HUES48 (cell line): ENCODE results near the gene CCDC57.
"Not testable (repeated sequence)": the region's sequence is repeated elsewhere in the genome, so short reads cannot be mapped to it uniquely, and the experiment has no call there.

Source experiments
- H3K27ac ChIP-seq: one replicate; pipeline ENCODE4 v1.7.0; 2013; ENCODE audit warnings: low read depth, low read length, inconsistent platforms
- H3K27me3 ChIP-seq: 2 replicates; pipeline ENCODE4 v1.6.1; 2013; ENCODE audit warnings: mild to moderate bottlenecking, low read length; ENCODE audit not compliant: control insufficient read depth, insufficient read depth
- H3K36me3 ChIP-seq: 2 replicates; pipeline ENCODE4 v1.6.1; 2013; ENCODE audit warnings: low read length; ENCODE audit not compliant: control insufficient read depth, insufficient read depth
- H3K4me1 ChIP-seq: 2 replicates; pipeline ENCODE4 v1.6.1; 2013; ENCODE audit warnings: mild to moderate bottlenecking, low read length; ENCODE audit not compliant: control insufficient read depth, insufficient read depth
- H3K4me3 ChIP-seq: 2 replicates; pipeline ENCODE4 v1.5.1; 2013; ENCODE audit warnings: mild to moderate bottlenecking, low read depth, low read length
- H3K9ac ChIP-seq: 2 replicates; pipeline ENCODE4 v1.6.1; 2013; ENCODE audit warnings: mild to moderate bottlenecking, low read depth, low read length, moderate library complexity
- H3K9me3 ChIP-seq: 2 replicates; pipeline ENCODE4 v1.6.1; 2013; ENCODE audit warnings: low read length; ENCODE audit not compliant: control insufficient read depth, insufficient read depth

Gene CCDC57

DNA sequence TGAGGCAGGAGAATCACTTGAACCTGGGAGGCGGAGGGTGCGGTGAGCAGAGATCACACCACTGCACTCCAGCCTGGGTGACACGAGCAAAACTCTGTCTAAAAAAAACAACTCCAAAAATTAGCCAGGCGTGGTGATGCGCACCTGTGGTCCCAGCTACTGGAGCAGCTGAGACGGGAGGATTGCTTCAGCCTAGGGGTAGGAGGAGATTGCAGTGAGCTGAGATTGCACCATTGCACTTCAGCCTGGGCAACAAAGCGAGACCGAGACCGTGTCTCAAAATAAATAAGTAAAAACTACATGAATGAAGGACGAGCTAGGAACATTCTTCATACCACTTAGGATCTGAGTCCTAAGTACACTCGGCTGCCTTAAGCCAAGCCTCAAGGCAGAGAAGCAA, 35.4 kb downstream of the CCDC57 start:
- no peak overlapping the region for H3K9ac ChIP-seq
- no peak overlapping the region for H3K27ac ChIP-seq
- no peak overlapping the region for H3K4me3 ChIP-seq
- H3K9me3 ChIP-seq = no peaks in the 10 kb centered on the region
- H3K4me1 ChIP-seq = peaks cover 25% of the 10 kb centered on the region
- H3K27me3 ChIP-seq = peaks cover 70% of the 10 kb centered on the region
- peaks cover 8% of the 10 kb centered on the region; the same call in 1 of the 2 replicates for H3K36me3 ChIP-seq

DNA sequence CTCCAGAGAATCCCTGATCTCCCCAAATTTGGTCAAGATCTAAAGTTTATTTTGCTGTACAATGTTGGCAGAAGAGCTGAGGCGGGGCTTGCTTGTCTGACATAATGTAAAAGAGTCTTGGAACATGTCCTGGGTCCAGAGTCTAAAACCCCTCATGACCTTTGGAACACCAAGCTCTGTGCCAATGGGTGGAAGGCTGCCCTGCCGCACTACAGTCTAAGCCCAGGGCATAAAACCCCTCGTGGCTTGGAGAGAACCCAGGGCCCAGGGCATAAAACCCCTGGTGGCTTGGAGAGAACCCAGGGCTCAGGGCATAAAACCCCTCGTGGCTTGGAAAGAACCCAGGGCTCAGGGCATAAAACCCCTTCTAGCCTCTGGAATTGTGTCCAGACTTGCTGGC, 36.7 kb downstream of the CCDC57 start:
- Histone ChIP-seq H3K27ac (no peak overlapping the region), H3K4me3 (no peak overlapping the region), H3K36me3 (peaks cover 16% of the 10 kb centered on the region; the same call in 1 of the 2 replicates), H3K4me1 (peaks cover 25% of the 10 kb centered on the region), H3K27me3 (peaks cover 82% of the 10 kb centered on the region), H3K9me3 (no peaks in the 10 kb centered on the region), H3K9ac (no peak overlapping the region)

DNA sequence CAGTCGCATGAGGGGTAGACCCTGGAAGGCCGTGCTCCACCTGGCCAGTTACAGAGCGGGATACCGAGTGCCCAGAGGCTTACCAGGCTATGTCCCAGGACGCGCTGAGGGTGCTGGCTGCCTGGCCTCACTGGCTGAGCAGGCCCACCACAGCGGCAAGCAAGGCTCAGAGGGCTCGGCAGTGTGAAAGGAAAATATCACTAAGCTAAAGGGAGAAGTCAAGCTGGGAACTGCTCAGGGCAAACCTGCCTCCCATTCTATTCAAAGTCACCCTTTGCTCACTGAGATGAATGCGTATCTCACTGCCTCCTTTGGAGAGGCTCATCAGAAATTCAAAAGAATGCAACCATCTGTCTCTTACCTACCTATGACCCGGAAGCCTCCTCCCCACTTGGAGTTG, 37.4 kb downstream of the CCDC57 start:
- H3K9ac ChIP-seq = no peak overlapping the region
- H3K27me3 ChIP-seq = peaks cover 88% of the 10 kb centered on the region
- no peaks in the 10 kb centered on the region for H3K9me3 ChIP-seq
- peaks cover 20% of the 10 kb centered on the region; the same call in 1 of the 2 replicates for H3K36me3 ChIP-seq
- H3K4me1 ChIP-seq = peaks cover 25% of the 10 kb centered on the region
- peak overlapping the region; percentile 74 for H3K27ac ChIP-seq
- no peak overlapping the region for H3K4me3 ChIP-seq

DNA sequence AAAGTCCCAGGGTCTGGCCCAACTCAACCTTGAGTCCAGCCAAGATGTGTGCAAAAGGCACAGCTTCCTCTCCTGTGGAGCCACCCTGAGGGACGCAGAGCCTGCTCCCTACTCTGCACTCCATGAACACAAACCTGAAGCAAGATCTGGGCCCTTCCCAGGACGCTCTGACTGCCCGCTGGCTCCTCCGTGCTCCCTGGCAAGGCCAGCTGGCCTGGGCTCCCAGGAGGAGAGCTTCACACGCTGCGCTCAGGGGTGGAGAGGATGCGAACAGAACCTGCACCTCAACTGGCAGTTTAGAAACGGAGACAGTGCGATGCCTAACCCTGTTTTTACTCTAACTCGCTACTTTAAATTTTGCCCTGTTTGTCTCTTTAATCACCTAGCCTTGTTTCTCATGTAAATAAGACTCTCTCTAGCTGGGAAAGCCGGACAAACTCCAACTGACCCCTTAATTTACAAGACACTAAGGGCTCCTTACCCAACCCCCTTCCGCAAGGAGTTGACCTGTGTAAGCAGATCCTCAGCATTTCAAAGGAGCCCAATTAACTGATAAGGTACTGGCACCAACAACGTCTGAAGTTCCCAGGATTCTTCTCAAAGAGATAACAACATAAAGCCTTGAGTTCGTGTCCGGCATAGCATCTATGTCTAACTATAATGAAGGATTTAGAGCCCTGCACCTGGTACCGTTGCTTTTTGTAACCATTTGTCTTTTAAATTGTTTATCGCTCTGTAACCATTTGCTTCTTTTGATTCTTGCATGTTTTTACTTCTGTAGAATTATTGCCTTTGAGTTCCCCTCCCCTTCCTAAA, 38.4 kb downstream of the CCDC57 start:
- Histone ChIP-seq H3K36me3 (peaks cover 20% of the 10 kb centered on the region; the same call in 1 of the 2 replicates), H3K4me1 (peaks cover 25% of the 10 kb centered on the region), H3K27ac (peak overlapping the region; percentile 91), H3K4me3 (peak overlapping the region; percentile 31; the same call in 1 of the 2 replicates), H3K27me3 (peaks cover 89% of the 10 kb centered on the region)
- not testable (repeated sequence) for H3K9me3 ChIP-seq, H3K9ac ChIP-seq

DNA sequence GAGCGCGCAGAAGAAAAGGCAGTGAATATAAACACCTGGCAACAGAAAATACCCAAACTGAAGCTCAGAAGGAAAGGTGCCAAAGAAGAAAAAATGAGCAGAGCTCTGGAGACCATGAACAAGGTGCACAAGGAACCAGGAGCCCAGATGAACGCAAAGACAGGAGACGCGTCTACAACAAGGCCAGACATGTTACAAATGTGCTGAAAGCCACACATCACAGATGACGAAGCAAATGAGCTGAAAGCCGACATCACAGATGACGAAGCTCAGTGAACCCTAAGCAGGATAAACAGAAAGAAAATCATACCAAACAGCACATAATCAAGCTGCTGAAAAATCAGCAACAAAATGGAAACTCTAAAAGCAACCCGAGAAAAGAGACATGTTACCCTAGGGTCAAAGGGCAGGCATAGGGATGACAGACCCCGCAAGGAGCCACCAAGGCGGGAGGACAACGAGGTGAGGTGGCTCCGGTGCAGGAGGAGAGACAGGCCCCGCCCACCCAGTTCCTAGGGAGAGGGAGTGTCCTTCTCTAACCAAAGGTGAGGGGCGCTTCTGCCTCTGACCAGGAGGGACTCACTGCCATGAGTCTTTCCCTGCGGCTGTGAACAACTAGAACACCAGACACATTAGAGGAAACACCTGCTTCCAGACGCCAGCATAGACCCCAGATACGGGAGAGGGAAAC, 39.1 kb downstream of the CCDC57 start:
- Histone ChIP-seq H3K4me3 (peak overlapping the region; percentile 31; the same call in 1 of the 2 replicates), H3K4me1 (peaks cover 25% of the 10 kb centered on the region), H3K9ac (no peak overlapping the region), H3K9me3 (no peaks in the 10 kb centered on the region), H3K36me3 (peaks cover 20% of the 10 kb centered on the region; the same call in 1 of the 2 replicates), H3K27ac (peak overlapping the region; percentile 91), H3K27me3 (peaks cover 84% of the 10 kb centered on the region)

DNA sequence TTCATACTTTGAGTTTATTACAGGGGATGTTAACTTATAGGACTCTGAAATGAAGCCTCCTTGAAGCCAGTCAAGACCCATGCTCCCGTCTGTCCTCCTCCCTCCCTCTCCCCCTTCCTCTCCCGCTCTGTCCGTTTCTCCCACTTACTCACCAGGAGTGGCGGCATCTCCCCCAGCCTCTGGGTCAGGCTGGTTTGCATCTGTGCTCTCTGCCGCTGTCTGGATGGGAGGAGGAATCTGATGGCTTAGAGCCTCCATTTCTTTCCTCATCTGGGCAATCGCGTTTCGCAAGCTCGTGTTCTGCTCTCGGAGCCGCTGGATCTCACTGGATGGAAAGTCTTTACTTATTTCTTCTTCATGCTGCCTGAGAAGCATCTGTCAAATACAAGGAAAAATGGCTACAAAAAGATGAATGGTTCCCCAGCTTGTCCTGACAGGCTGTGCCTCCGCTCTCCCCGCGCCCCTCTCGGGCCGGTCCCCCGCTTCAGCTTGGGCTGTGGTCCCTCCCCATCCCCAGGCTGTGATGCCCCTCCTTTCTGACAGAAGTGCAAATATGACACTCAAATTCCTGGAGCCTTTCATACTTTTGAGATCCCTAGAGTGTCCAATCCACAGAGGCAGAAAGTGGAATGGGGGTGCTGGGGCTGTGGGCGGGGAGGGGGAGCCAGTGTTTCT, 40.0 kb downstream of the CCDC57 start:
- no peak overlapping the region for H3K4me3 ChIP-seq
- peaks cover 18% of the 10 kb centered on the region; the same call in 1 of the 2 replicates for H3K36me3 ChIP-seq
- H3K9ac ChIP-seq = no peak overlapping the region
- no peak overlapping the region for H3K27ac ChIP-seq
- no peaks in the 10 kb centered on the region for H3K9me3 ChIP-seq
- H3K27me3 ChIP-seq = peaks cover 75% of the 10 kb centered on the region
- peaks cover 25% of the 10 kb centered on the region for H3K4me1 ChIP-seq

DNA sequence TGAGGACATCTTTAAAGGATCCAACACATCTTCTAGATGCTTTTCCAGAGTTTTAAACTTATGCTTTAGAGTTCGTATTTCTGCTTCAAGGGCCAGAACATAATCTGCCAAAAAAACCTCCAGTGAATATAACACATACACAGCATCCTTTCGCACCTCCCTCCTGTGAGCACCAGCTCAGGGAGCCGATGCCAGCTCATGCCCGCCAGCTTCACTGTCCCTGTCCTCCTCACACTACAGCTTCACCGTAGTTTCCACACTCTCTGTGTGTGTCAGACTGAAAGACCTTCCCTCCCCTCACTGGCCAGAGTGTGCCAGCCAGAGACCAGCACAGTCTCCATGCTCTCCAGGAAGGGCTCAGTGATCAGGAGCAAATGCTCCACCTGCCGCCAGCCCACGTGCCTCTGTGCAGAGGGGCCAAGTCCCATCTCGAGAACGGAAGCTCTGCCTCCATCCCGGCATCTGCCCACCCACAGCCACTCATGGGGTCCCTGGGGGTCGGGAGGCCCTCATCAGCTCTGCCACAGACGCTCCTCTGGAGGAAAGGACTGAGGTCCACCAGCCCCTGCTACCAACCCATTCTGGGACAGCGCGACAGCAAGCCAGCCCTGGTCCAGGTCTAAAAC, 40.8 kb downstream of the CCDC57 start:
- no peak overlapping the region for H3K9ac ChIP-seq
- peaks cover 18% of the 10 kb centered on the region; the same call in 1 of the 2 replicates for H3K36me3 ChIP-seq
- peaks cover 25% of the 10 kb centered on the region for H3K4me1 ChIP-seq
- no peak overlapping the region for H3K4me3 ChIP-seq
- no peaks in the 10 kb centered on the region for H3K9me3 ChIP-seq
- H3K27ac ChIP-seq = no peak overlapping the region
- H3K27me3 ChIP-seq = peaks cover 67% of the 10 kb centered on the region

DNA sequence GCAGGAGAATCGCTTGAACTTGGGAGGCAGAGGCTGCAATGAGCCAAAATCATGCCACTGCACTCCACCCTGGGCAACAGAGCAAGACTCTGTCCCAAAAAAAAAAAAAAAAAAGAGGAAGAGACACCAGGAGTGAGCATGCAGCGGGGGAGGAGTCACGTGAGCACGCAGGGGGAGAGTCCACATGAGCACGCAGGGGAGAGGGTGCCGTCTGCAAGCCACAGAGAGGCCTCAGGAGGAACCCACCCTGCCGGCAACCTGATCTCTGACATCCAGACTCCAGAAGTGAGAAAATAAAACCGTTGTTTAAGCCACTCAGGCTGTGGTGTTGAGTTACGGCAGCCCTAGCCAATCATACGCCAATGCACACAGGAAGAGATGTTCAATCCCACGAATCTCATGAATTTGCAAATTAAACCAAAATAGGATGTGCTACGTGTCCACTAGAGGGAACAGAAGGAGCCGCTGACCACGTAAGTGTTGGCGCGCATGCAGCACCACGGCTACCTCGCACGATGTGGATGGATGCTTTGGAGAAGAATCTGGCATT, 42.2 kb downstream of the CCDC57 start:
- Histone ChIP-seq H3K4me3 (no peak overlapping the region), H3K4me1 (peaks cover 21% of the 10 kb centered on the region), H3K27me3 (peaks cover 54% of the 10 kb centered on the region), H3K9ac (no peak overlapping the region), H3K27ac (no peak overlapping the region), H3K36me3 (peaks cover 18% of the 10 kb centered on the region; the same call in 1 of the 2 replicates), H3K9me3 (no peaks in the 10 kb centered on the region)

DNA sequence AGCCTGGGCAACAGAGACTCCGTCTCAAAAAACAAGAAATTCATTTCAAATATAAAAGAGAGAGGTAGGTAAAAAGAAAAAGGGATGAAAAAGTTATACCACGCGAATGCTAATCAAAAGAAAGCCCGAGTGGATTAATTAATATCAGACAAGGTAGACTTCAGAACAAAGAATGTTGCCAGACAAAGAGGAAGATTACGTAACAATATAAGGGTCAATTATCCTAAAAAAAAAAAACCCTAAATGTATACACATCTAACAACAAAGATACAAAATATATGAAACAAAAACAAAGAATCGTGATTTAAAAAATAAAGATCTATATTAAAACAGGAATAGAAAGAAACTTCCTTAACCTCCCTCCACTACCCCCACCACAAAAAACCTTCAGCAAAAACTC, 44.1 kb downstream of the CCDC57 start:
- Histone ChIP-seq H3K9ac (no peak overlapping the region), H3K4me1 (peaks cover 5% of the 10 kb centered on the region), H3K27me3 (peaks cover 37% of the 10 kb centered on the region), H3K9me3 (no peaks in the 10 kb centered on the region), H3K36me3 (peaks cover 18% of the 10 kb centered on the region; the same call in 1 of the 2 replicates), H3K27ac (no peak overlapping the region), H3K4me3 (no peak overlapping the region)

DNA sequence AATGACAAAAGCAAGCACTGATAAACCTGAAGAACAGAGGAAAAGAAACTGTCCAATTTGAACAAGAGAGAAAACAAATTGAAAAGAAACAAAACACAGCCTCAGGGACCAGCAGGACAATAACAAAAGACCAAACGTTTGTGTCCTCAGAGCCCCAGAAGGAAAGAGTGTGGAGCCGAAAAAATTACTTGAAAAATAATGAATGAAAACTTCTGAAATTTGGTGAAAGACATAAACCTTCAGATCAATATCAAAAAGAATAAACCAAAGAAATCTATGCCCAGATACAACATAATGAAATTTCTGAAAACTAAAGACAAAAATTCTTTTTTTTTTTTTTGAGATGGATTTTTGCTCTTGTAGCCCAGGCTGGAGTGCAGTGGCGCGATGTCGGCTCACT, 45.6 kb downstream of the CCDC57 start:
- Histone ChIP-seq H3K4me1 (no peaks in the 10 kb centered on the region), H3K4me3 (no peak overlapping the region), H3K27me3 (peaks cover 22% of the 10 kb centered on the region), H3K27ac (no peak overlapping the region), H3K9me3 (no peaks in the 10 kb centered on the region), H3K36me3 (peaks cover 10% of the 10 kb centered on the region; the same call in 1 of the 2 replicates), H3K9ac (no peak overlapping the region)
